Adrenal gland (tissue), 5 donors: ENCODE results near the gene KAZALD1.

Experiments
- CTCF ChIP-seq, 6 experiments: fragments of 450-650 bp in 4 of 6; fragments of 200-600 bp in 2 of 6; sonication (generic) in 1 of 6; IDR thresholded peaks; 1 replicate in 5 of 6; 2 replicates in 1 of 6; pipeline versions ENCODE4 v1.5.1 to v1.8.0; 2016 to 2021; ENCODE audit warnings: antibody characterized with exemption in 6 of 6, mild to moderate bottlenecking in 2 of 6, moderate library complexity in 1 of 6
- POLR2A ChIP-seq, 2 donors: fragments of 450-650 bp; IDR thresholded peaks; one replicate each; pipeline ENCODE4 v1.6.1; 2017; ENCODE audit warnings: antibody characterized with exemption in 2 of 2, mild to moderate bottlenecking in 2 of 2, moderate library complexity in 1 of 2
- donor health status: DM: no; HTN: no; CAD: no.

GRCh38 chr10:101047961-101048892 is 13.6 kb upstream of the KAZALD1 start:
- TF ChIP-seq POLR2A (IDR thresholded peaks at IDR 0.05) (no peak), CTCF (IDR thresholded peaks at IDR 0.05) (no peak)
